ENCODE results near the gene PLEKHB1.

The PLEKHB1 gene

GRCh38 chr11:73622926-73623593, 23.3 kb upstream of the PLEKHB1 start:
- TF ChIP-seq EZH2phosphoT487 (conservative IDR thresholded peaks at IDR 0.05; ENCODE audit: low read length), result no peak
- no peak for TF ChIP-seq CTCF (IDR thresholded peaks at IDR 0.05; ENCODE audit: insufficient read depth, low read length, poor library complexity, severe bottlenecking)
- Histone ChIP-seq H3K36me3 (ENCODE audit: low read length) (no peaks in the 10 kb centered on the region), H3K9me3 (ENCODE audit: insufficient read depth, low read length) (no peaks in the 10 kb centered on the region), H3K27ac (ENCODE audit: low read depth, low read length) (no peak overlapping the region), H3F3A (ENCODE audit: insufficient read depth) (no peaks in the 10 kb centered on the region), H3K27me3 (ENCODE audit: low read length) (no peaks in the 10 kb centered on the region), H3K9me2 (replicated peaks; ENCODE audit: insufficient read depth, low read length) (no peaks in the 10 kb centered on the region), H3K4me2 (ENCODE audit: low read depth, low read length, poor library complexity, severe bottlenecking) (no peak overlapping the region), H3K79me2 (ENCODE audit: insufficient read depth, low read length) (no peaks in the 10 kb centered on the region), H3K4me3 (ENCODE audit: insufficient read depth, low read length, poor library complexity, severe bottlenecking) (no peak overlapping the region), H3K9ac (ENCODE audit: low read length) (no peak overlapping the region), H2AFZ (ENCODE audit: low read depth, low read length, severe bottlenecking) (no peak overlapping the region), H4K20me1 (ENCODE audit: low read depth, low read length) (no peaks in the 10 kb centered on the region)

- no peak overlapping the region for H3K9ac ChIP-seq (ENCODE audit: low read length)
- no peak overlapping the region for H3K4me2 ChIP-seq (ENCODE audit: low read depth, low read length, poor library complexity, severe bottlenecking)
- no peaks in the 10 kb centered on the region for H3K9me2 ChIP-seq (replicated peaks; ENCODE audit: insufficient read depth, low read length)
- H3K27ac ChIP-seq (ENCODE audit: low read depth, low read length), result no peak overlapping the region
- TF ChIP-seq CTCF (IDR thresholded peaks at IDR 0.05; ENCODE audit: insufficient read depth, low read length, poor library complexity, severe bottlenecking) (no peak), EZH2phosphoT487 (conservative IDR thresholded peaks at IDR 0.05; ENCODE audit: low read length) (no peak)
- H3K27me3 ChIP-seq (ENCODE audit: low read length), result no peaks in the 10 kb centered on the region
- H3K36me3 ChIP-seq (ENCODE audit: low read length), result no peaks in the 10 kb centered on the region
- no peak overlapping the region for H2AFZ ChIP-seq (ENCODE audit: low read depth, low read length, severe bottlenecking)
- no peaks in the 10 kb centered on the region for H4K20me1 ChIP-seq (ENCODE audit: low read depth, low read length)
- H3K9me3 ChIP-seq (ENCODE audit: insufficient read depth, low read length), result no peaks in the 10 kb centered on the region
- no peaks in the 10 kb centered on the region for H3K79me2 ChIP-seq (ENCODE audit: insufficient read depth, low read length)
- H3F3A ChIP-seq (ENCODE audit: insufficient read depth), result no peaks in the 10 kb centered on the region
- no peak overlapping the region for H3K4me3 ChIP-seq (ENCODE audit: insufficient read depth, low read length, poor library complexity, severe bottlenecking)
Observed at GRCh38 chr11:73623686-73624085, 22.7 kb upstream of the PLEKHB1 start.

GRCh38 chr11:73625696-73626318, 20.6 kb upstream of the PLEKHB1 start:
- no peaks in the 10 kb centered on the region for H3K27me3 ChIP-seq (ENCODE audit: low read length)
- no peak overlapping the region for H3K27ac ChIP-seq (ENCODE audit: low read depth, low read length)
- H3K36me3 ChIP-seq (ENCODE audit: low read length), result no peaks in the 10 kb centered on the region
- TF ChIP-seq EZH2phosphoT487 (conservative IDR thresholded peaks at IDR 0.05; ENCODE audit: low read length) (no peak), CTCF (IDR thresholded peaks at IDR 0.05; ENCODE audit: insufficient read depth, low read length, poor library complexity, severe bottlenecking) (peak; percentile 78)
- no peak overlapping the region for H3K9ac ChIP-seq (ENCODE audit: low read length)
- H3K4me3 ChIP-seq (ENCODE audit: insufficient read depth, low read length, poor library complexity, severe bottlenecking), result no peak overlapping the region
- no peaks in the 10 kb centered on the region for H3F3A ChIP-seq (ENCODE audit: insufficient read depth)
- H3K9me3 ChIP-seq (ENCODE audit: insufficient read depth, low read length), result no peaks in the 10 kb centered on the region
- no peak overlapping the region for H2AFZ ChIP-seq (ENCODE audit: low read depth, low read length, severe bottlenecking)
- H3K4me2 ChIP-seq (ENCODE audit: low read depth, low read length, poor library complexity, severe bottlenecking), result no peak overlapping the region
- no peaks in the 10 kb centered on the region for H3K9me2 ChIP-seq (replicated peaks; ENCODE audit: insufficient read depth, low read length)
- no peaks in the 10 kb centered on the region for H3K79me2 ChIP-seq (ENCODE audit: insufficient read depth, low read length)
- H4K20me1 ChIP-seq (ENCODE audit: low read depth, low read length), result no peaks in the 10 kb centered on the region

Data from SU-DHL-6 (cell line).